GM23248 (cell line): ENCODE results near the gene BAHCC1.

ENCODE experiments used
- EZH2 ChIP-seq: fragments of 200-600 bp; sonication (generic); IDR thresholded peaks from 2 replicates; pipeline ENCODE4 v1.6.1; 2018; ENCODE audit warnings: antibody characterized with exemption, mild to moderate bottlenecking; ENCODE audit not compliant: insufficient read depth, poor library complexity, severe bottlenecking
- EZH2phosphoT487 ChIP-seq: fragments of 200-600 bp; sonication (generic); IDR thresholded peaks from 2 replicates; pipeline ENCODE4 v1.6.1; 2018; ENCODE audit warnings: antibody characterized with exemption, moderate library complexity, mild to moderate bottlenecking, low read depth; ENCODE audit not compliant: insufficient read depth

- no peak for TF ChIP-seq EZH2
- TF ChIP-seq EZH2phosphoT487 = no peak
These were observed 16.0 kb downstream of the BAHCC1 start for GRCh38 chr17:81411305-81411704.
